CD14-positive monocyte (primary cell): ENCODE measurements around the gene FEM1C. TPM values are rescaled to one million over a fixed set of nuclear protein-coding genes. Genes with fewer than 3 reads are reported as not detected.

Experiments used
- DNase-seq, 3 donors: peaks; one replicate each; pipeline ENCODE4 v3.0.0-alpha.2; 2011 to 2022
- H2AFZ ChIP-seq: 2 replicates; pipeline ENCODE4 v1.6.0; 2012; ENCODE audit warnings: mild to moderate bottlenecking, low read depth, low read length, inconsistent platforms; ENCODE audit not compliant: insufficient read depth, poor library complexity, severe bottlenecking
- H3K27ac ChIP-seq, 2 donors: 1 replicate in 1 of 2; 2 replicates in 1 of 2; pipeline ENCODE4 v1.5.1; 2012 to 2013; ENCODE audit warnings: low read length in 2 of 2, control low read depth in 1 of 2, inconsistent platforms in 1 of 2, low read depth in 1 of 2, mild to moderate bottlenecking in 1 of 2
- H3K27me3 ChIP-seq, 2 donors: one replicate each; pipeline versions ENCODE4 v1.6.0 to v1.6.1; 2011 to 2013; ENCODE audit warnings: low read length in 2 of 2; ENCODE audit not compliant: control insufficient read depth in 2 of 2, insufficient read depth in 2 of 2
- H3K36me3 ChIP-seq, 2 donors: replicated peaks in 1 of 2; 1 replicate in 1 of 2; 2 replicates in 1 of 2; pipeline versions ENCODE4 v1.5.1 to v1.6.1; 2012 to 2013; ENCODE audit warnings: low read length in 2 of 2, control low read depth in 1 of 2, inconsistent platforms in 1 of 2, mild to moderate bottlenecking in 1 of 2; ENCODE audit not compliant: insufficient read depth in 2 of 2, control insufficient read depth in 1 of 2
- H3K4me1 ChIP-seq, 2 donors: 1 replicate in 1 of 2; 2 replicates in 1 of 2; pipeline versions ENCODE4 v1.5.1 to v1.6.1; 2012 to 2013; ENCODE audit warnings: low read length in 2 of 2, control low read depth in 1 of 2, inconsistent platforms in 1 of 2, mild to moderate bottlenecking in 1 of 2, moderate library complexity in 1 of 2; ENCODE audit not compliant: insufficient read depth in 2 of 2, control insufficient read depth in 1 of 2
- H3K4me2 ChIP-seq: replicated peaks from 2 replicates; pipeline ENCODE3; 2012; ENCODE audit warnings: low read length, moderate library complexity, mild to moderate bottlenecking; ENCODE audit not compliant: poor library complexity, severe bottlenecking; ENCODE audit errors: extremely low read depth
- H3K4me3 ChIP-seq, 3 experiments: fragments of 200-600 bp in 1 of 3; sonication (generic) in 1 of 3; replicated peaks in 1 of 3; 1 replicate in 2 of 3; 2 replicates in 1 of 3; pipeline ENCODE4 v1.5.1; 2011 to 2013; ENCODE audit warnings: low read length in 3 of 3, mild to moderate bottlenecking in 3 of 3, control low read depth in 2 of 3, low read depth in 2 of 3, inconsistent platforms in 1 of 3, moderate library complexity in 1 of 3
- H3K79me2 ChIP-seq: 2 replicates; pipeline ENCODE4 v1.6.0; 2012; ENCODE audit warnings: mild to moderate bottlenecking, control low read depth, inconsistent platforms, low read length, moderate library complexity; ENCODE audit not compliant: insufficient read depth
- H3K9ac ChIP-seq: 2 replicates; pipeline ENCODE4 v1.6.0; 2017; ENCODE audit warnings: low read length, mild to moderate bottlenecking; ENCODE audit not compliant: insufficient read depth, poor library complexity, severe bottlenecking
- H3K9me3 ChIP-seq, 2 donors: replicated peaks in 1 of 2; 1 replicate in 1 of 2; 2 replicates in 1 of 2; pipeline versions ENCODE4 v1.5.1 to v1.6.1; 2012 to 2013; ENCODE audit warnings: low read length in 2 of 2, control low read depth in 1 of 2; ENCODE audit not compliant: control insufficient read depth in 1 of 2, insufficient read depth in 1 of 2
- H4K20me1 ChIP-seq: 2 replicates; pipeline ENCODE4 v1.6.0; 2012; ENCODE audit warnings: mild to moderate bottlenecking, low read length, control low read depth, moderate library complexity; ENCODE audit not compliant: insufficient read depth
- H3K27ac Mint-ChIP-seq, 7 donors: one replicate each; pipeline ENCODE4 v1.8.0; 2020; ENCODE audit warnings: mild to moderate bottlenecking in 7 of 7, mixed read lengths in 7 of 7, moderate library complexity in 6 of 7, inconsistent platforms in 2 of 7
- H3K27me3 Mint-ChIP-seq, 3 donors: one replicate each; pipeline ENCODE4 v1.8.0; 2021 to 2022; ENCODE audit warnings: low read depth in 3 of 3, mild to moderate bottlenecking in 3 of 3, mixed read lengths in 3 of 3, moderate library complexity in 3 of 3, inconsistent platforms in 1 of 3
- H3K36me3 Mint-ChIP-seq, 2 donors: one replicate each; pipeline ENCODE4 v1.8.0; 2020; ENCODE audit warnings: mixed read lengths in 2 of 2, inconsistent platforms in 1 of 2, mild to moderate bottlenecking in 1 of 2
- H3K4me1 Mint-ChIP-seq: one replicate; pipeline ENCODE4 v1.8.0; 2020; ENCODE audit warnings: mild to moderate bottlenecking, mixed read lengths
- H3K4me3 Mint-ChIP-seq, 2 donors: one replicate each; pipeline ENCODE4 v1.8.0; 2020; ENCODE audit warnings: mild to moderate bottlenecking in 2 of 2, mixed read lengths in 2 of 2, moderate library complexity in 1 of 2
- H3K9me3 Mint-ChIP-seq, 7 donors: one replicate each; pipeline ENCODE4 v1.8.0; 2020 to 2022; ENCODE audit warnings: mixed read lengths in 7 of 7, mild to moderate bottlenecking in 6 of 7, moderate library complexity in 6 of 7, inconsistent platforms in 2 of 7
- WGBS: methylation state at CpG from one replicate; pipeline ENCODE4 v1.1.5; 2013; ENCODE audit warnings: missing lambda C conversion rate; ENCODE audit not compliant: insufficient coverage; 5-methylcytosine and 5-hydroxymethylcytosine counted together
- intact Hi-C, 2 donors: fragments of 100-400 bp; cut with micrococcal nuclease; formaldehyde crosslinking; loops; one replicate each; pipeline versions ENCODE4 v1.15.0 to v1.15.1; 2023
- polyA plus RNA-seq, 3 donors: library from polyadenylated mRNA; depleted of rRNA in 1 of 3; unstranded in 2 of 3; stranded (reverse) in 1 of 3; fragments of 300-500 nt in 2 of 3; fragments of >200 nt in 1 of 3; fragmentation: Illumina TruSeq in 2 of 3; gene quantifications; 1 replicate in 2 of 3; 2 replicates in 1 of 3; pipeline ENCODE4 v1.2.3, GENCODE V29; 2012 to 2021
- TF ChIP-seq, protein P1 (sequence below): fragments of 200-600 bp; IDR thresholded peaks from one replicate; pipeline ENCODE4 v1.8.0; 2022; ENCODE audit warnings: antibody characterized with exemption, mild to moderate bottlenecking

FEM1C gene
- polyA plus RNA-seq, 3 donors: 2.5 to 18.2 (median 2.6) TPM

DNA sequence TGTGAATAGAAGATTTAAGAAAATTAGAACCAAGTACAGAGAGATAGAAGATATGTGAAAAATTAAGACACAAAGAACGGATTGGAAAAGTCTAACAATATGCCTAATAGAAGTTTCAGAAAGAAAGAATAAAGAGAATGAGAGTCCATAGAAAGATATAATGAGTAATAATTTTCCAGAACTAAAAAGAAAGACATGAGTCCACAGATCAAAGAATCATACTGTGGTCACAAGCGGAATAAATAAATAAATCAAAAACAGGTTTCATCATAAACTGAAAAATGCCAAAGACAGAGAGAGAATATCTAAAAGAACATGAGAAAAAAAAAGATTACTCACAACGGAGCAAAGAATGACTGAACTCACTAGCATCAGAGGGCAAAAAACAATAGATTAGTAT is 32.9 kb downstream of the FEM1C start:
- Mint-ChIP-seq H3K4me3 (no peak overlapping the region), H3K9me3 (peaks cover 0 to 6% (median 4%) of the 10 kb centered on the region in 7 donors), H3K27me3 (no peaks in the 10 kb centered on the region), H3K4me1 (no peaks in the 10 kb centered on the region), H3K27ac (no peak overlapping the region), H3K36me3 (peaks cover 0 to 6% of the 10 kb centered on the region in 2 donors)
- Histone ChIP-seq H3K79me2 (no peaks in the 10 kb centered on the region), H3K27me3 (no peaks in the 10 kb centered on the region), H3K9ac (no peak overlapping the region), H2AFZ (no peak overlapping the region), H3K9me3 (peaks cover 0 to 3% of the 10 kb centered on the region in 2 donors), H3K4me3 (no peak overlapping the region), H3K4me1 (no peaks in the 10 kb centered on the region), H3K36me3 (no peaks in the 10 kb centered on the region), H3K27ac (no peak overlapping the region), H3K4me2 (no peak overlapping the region), H4K20me1 (no peaks in the 10 kb centered on the region)
- intact Hi-C loops: no loop called here
- TF ChIP-seq, protein P1, sequence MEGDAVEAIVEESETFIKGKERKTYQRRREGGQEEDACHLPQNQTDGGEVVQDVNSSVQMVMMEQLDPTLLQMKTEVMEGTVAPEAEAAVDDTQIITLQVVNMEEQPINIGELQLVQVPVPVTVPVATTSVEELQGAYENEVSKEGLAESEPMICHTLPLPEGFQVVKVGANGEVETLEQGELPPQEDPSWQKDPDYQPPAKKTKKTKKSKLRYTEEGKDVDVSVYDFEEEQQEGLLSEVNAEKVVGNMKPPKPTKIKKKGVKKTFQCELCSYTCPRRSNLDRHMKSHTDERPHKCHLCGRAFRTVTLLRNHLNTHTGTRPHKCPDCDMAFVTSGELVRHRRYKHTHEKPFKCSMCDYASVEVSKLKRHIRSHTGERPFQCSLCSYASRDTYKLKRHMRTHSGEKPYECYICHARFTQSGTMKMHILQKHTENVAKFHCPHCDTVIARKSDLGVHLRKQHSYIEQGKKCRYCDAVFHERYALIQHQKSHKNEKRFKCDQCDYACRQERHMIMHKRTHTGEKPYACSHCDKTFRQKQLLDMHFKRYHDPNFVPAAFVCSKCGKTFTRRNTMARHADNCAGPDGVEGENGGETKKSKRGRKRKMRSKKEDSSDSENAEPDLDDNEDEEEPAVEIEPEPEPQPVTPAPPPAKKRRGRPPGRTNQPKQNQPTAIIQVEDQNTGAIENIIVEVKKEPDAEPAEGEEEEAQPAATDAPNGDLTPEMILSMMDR: no peak
- DNase-seq: no peak
- no CpG with 5 or more reads among the region's 3 CpGs for WGBS

DNA sequence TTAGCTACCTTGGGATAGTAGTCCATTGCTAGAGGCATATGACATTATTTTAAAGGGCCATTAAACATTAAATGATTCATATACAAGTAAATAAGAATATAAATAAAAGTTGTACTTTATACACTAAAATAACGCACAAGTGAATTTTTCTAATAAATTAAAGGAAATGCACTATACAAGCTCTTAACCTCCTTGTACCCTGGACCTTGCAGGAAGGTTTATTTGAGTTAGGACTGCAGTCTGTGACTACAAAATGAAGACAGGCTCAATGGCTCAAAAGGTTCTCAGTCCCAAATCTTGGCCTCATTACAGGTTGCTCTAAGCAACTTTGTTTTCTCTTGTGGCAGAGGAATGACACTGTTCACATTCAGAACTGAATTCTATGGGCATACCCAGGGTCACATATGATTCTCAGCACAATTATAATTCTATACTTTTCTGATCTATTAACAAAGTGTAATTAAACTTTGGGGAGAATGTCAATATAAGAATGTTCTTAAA is 34.4 kb downstream of the FEM1C start:
- Histone ChIP-seq H3K36me3 (no peaks in the 10 kb centered on the region), H3K27me3 (no peaks in the 10 kb centered on the region), H2AFZ (no peak overlapping the region), H3K9me3 (peaks cover 0 to 3% of the 10 kb centered on the region in 2 donors), H3K9ac (no peak overlapping the region), H3K4me2 (no peak overlapping the region), H3K79me2 (no peaks in the 10 kb centered on the region), H3K4me1 (no peaks in the 10 kb centered on the region), H3K4me3 (no peak overlapping the region), H3K27ac (no peak overlapping the region), H4K20me1 (no peaks in the 10 kb centered on the region)
- Mint-ChIP-seq H3K4me3 (no peak overlapping the region), H3K27me3 (peaks cover 0 to 2% (median 0%) of the 10 kb centered on the region in 3 donors), H3K27ac (no peak overlapping the region), H3K36me3 (peaks cover 0 to 3% of the 10 kb centered on the region in 2 donors), H3K4me1 (no peaks in the 10 kb centered on the region), H3K9me3 (peaks cover 0 to 6% (median 4%) of the 10 kb centered on the region in 7 donors)
- WGBS: no CpG with 5 or more reads among the region's 1 CpG
- DNase-seq: no peak
- intact Hi-C loops: no loop called here
- TF ChIP-seq, protein P1: no peak
